Measurements from ENCODE around the gene JMJD1C. TPM values are rescaled to one million over a fixed set of nuclear protein-coding genes. Genes with fewer than 3 reads are reported as not detected.

Gene JMJD1C, protein sequence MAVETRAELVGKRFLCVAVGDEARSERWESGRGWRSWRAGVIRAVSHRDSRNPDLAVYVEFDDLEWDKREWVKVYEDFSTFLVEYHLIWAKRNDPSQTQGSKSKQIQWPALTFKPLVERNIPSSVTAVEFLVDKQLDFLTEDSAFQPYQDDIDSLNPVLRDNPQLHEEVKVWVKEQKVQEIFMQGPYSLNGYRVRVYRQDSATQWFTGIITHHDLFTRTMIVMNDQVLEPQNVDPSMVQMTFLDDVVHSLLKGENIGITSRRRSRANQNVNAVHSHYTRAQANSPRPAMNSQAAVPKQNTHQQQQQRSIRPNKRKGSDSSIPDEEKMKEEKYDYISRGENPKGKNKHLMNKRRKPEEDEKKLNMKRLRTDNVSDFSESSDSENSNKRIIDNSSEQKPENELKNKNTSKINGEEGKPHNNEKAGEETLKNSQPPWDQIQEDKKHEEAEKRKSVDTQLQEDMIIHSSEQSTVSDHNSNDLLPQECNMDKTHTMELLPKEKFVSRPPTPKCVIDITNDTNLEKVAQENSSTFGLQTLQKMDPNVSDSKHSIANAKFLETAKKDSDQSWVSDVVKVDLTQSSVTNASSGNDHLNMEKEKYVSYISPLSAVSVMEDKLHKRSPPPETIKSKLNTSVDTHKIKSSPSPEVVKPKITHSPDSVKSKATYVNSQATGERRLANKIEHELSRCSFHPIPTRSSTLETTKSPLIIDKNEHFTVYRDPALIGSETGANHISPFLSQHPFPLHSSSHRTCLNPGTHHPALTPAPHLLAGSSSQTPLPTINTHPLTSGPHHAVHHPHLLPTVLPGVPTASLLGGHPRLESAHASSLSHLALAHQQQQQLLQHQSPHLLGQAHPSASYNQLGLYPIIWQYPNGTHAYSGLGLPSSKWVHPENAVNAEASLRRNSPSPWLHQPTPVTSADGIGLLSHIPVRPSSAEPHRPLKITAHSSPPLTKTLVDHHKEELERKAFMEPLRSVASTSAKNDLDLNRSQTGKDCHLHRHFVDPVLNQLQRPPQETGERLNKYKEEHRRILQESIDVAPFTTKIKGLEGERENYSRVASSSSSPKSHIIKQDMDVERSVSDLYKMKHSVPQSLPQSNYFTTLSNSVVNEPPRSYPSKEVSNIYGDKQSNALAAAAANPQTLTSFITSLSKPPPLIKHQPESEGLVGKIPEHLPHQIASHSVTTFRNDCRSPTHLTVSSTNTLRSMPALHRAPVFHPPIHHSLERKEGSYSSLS (N-terminal part only)
- total RNA-seq, result 131 TPM

DNA sequence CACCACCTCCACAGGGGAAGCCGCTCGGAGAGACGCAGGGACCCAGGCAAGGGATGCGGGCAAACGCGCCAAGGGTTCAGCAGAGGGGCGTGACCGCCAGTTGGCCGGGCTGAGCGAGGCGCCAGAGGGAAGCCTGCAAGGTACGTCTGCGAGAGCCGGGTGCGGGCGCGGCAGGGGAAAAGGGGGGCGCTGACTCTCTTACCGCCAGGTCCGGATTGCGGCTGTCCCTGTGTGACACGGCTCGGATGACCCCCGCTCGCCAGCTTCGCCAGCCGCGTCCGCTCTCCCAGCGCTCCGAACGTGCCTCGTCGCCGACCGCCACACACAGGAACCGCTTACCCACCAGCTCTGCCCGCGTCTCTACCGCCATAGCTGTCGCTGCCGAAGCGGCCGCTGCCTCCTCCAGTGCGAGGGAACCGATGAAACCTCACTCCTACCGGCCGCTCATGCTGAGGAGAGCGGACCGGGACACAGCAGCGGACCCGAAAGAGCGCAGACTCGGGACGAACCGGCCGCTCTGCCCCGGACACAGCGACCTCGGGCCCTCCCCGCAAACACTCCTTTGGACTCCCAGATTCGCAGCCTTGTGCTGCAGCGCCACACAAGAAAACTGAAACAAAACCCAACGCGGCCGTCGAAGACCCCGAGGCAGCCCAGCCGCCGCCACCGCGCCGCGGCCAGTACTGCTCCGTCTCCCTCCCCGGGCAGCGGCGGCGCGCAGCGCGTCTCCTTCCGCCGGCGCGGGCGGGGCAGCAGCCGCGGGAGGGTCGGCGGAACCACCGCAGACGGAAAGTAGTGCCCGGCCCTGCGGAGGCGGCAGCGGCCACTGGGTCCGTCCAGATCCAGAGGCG is at the start of gene JMJD1C:
TSS of gene JMJD1C (minus strand) at position 685 of the 851 bp plus-strand sequence. CDS start at position 370, 315 bp downstream.

GRCh38 chr10:63133056-63133820 is 332.5 kb downstream of the JMJD1C start, which contains the start of gene NRBF2:
TSS of gene NRBF2 (plus strand) at chr10:63133328. CDS start at chr10:63133471, 143 bp downstream.

Small RNAs within 50 kb of the gene (small RNA-seq; reads per million reads assigned to genes)
- not detected for gene AC022022.1
- gene MIR1296, result 25.2 reads per million, percentile 95 among the genes with 10 or more reads in this experiment

Other genes starting within 250 kb of the JMJD1C start
- 21.0 TPM for gene REEP3, start 55.4 kb upstream of the JMJD1C start, total RNA-seq

Measured in diencephalon (tissue), 1 donor.